HG03442 (cell line): ENCODE results near the gene SLC8A1.
A peak's percentile ranks its signal among the peaks of the same experiment; 100 is the strongest.

Experiments used
- ATAC-seq: cut with Tn5 transposase; IDR thresholded peaks from one replicate; pipeline ENCODE4 v1.9.1; 2021; ENCODE audit warnings: mild to moderate bottlenecking, moderate library complexity; ENCODE audit not compliant: unreplicated experiment

The SLC8A1 gene

DNA sequence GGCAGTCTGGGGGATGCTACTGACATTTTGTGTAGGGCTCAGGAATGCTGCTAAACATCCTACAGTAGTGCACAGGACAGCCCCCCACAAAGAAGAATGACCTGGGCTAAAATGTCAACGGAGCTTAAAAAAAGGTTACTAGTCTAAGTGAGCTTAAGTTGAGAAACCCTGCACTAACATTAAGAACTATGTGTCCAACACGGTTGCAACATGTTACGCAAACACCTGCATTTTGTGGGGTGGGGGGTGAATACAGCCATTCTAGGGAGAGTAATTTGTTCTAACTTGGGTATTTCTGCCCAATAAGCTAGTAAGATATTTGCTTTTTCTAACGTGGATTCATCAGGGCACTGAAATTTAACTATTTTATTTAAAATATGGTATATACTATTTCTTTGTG lies 57.9 kb downstream of the SLC8A1 start:
- no peak for ATAC-seq

DNA sequence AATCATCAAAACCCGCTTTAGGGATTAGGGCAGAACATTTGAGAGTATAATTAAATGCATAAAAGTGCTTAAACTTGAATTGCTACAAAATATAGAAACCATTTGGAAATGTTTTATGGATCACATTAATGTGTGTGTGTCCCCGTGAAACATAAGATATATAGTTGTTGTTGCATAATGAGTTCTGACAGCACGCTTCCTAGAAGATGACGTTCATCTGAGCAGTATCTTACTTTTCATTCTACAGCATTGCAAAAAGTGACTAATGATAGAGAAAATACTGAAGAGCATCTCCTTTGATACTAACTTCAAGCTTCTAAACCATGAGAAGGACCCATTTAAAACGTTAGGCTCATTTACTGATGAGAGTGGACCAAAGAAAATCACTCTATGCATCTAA lies 63.7 kb downstream of the SLC8A1 start:
- ATAC-seq, result no peak

DNA sequence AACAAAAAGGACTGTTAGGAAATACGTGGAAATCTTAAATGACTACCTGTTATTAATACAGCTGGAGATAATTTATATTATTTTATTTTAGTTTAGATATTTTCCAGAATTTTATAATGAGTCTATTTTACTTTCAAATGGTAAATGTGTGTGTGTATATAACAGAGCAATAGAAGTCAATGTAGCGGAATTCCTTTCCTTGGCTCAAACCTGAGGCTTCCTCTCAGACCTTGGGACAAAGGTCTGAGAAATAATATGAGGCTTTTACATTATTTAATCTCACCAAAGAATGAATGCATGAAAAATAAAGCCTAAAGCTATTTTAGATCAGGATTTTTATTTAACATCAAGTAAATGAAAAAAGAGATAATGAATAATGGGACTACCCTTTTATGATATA lies 65.7 kb downstream of the SLC8A1 start:
- ATAC-seq, result no peak

DNA sequence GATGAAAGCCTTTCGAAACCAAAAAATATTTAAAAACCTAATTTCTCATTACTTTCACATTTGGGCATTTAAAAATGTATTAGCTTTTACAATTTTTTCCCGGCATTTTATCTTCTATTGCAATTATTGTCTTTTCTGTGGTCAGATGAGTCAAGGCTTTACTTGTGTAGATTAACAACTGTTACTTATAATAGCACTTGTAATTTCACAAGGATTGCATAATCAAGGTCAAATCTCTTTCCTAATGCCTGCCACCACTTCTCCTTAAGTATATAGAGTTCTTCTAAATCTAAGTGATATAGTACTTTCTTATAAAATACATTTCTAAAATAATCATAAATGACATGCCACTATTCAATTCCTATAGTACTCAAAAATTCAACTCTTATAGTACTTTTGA lies 67.2 kb downstream of the SLC8A1 start:
- no peak for ATAC-seq

DNA sequence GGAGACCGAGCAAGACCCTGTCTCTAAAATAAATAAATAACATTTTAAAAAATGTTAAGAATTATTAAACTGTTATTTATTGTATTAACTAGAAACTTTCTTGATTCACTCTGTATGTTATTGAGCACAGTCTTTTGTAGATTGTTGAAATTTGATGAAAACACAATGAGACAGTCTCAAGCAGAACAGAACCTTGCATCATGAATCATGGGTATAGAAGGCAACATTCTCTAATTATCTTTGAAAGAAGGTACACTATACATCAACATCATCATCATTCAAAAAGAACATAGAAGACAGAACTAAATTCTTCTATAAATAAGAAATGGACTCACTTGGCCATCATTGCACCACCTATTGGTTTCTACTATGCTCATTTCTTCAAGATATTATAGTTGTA lies 67.7 kb downstream of the SLC8A1 start:
- no peak for ATAC-seq

DNA sequence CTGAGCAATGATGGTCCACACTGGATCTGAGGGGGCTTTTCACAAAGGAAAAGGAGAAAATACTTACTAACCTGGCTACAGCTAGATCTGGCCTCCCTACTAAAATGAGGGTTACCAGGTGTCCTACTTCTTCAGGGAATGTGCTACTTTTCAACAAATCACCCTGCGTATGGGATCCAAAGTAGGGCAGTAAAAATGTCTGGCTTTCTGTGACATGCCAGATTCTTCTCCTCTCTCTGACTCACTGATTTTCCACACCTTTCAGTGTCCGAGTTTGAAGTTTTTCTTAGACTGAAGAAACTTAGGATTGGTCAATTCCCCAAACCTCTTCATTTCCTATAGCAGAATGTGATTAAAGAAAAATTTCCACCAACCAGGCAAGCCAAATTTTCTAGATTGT lies 71.2 kb downstream of the SLC8A1 start:
- ATAC-seq, result no peak

DNA sequence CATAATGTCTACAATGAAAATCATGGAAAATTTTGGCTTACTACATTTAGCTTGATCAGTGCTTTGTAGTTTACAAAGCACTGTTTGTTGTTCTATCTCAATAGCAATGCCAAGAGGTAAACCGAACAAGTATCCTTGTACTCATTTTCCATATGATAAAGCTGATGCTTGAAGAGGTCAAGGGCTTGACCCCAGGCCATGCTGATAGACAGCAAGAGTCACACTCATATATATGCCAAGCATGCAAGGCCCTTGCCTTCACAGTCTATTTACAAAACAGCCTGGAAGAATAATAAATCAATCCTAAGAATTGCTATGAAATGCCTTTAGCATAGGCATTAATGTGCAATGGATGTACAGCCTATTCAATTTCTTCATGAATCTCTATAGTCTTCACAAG lies 71.8 kb downstream of the SLC8A1 start:
- no peak for ATAC-seq

DNA sequence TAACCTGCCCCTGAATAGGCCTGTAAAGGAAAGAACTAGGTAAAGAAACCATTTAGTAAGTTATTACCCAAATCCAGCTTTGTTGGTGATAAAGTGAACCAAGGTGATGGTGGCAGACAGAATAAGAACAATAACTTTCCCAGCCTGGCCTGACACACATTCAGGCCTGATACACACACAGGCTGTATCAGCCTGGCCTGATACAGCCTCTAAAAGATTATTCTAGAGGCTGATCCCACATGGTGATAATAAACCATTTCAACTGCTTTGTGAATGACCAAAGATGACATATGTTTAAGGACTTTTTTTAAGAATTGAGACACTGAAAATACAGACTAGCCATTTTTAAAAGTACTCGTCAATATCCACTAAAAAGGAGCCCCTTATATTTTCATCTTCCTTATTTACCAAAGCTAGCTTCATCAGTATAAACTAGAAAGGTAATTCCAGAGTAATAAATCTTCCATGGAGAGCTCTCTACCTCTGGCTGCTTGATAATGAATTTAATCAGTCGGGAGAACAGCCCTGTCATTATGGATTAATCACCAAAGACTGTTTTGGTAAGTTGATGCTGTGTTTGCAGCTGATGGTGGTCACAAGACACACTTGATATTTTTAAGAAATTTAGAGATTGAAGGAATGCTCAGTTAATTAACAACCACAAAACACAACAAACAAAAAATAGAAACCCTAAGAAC lies 77.2 kb downstream of the SLC8A1 start:
- ATAC-seq, result no peak

DNA sequence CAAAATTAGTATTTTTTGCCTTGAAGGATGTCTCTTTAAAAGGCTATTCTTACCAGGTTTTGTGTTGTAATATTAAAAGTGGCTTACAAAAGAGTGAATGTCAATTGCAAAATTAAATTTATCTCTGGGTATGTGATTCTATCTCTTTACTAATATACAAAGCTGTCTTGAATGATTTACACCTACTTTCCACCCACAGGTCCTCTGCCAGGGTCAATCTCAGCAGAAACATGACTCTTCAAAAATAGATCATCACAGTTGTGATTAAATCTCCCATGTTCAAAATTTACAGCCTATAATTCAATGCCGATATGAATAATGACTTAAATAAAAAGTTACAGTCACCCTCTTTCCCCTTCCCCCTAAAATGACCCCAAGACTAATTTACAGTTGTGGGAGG lies 78.8 kb downstream of the SLC8A1 start:
- no peak for ATAC-seq

DNA sequence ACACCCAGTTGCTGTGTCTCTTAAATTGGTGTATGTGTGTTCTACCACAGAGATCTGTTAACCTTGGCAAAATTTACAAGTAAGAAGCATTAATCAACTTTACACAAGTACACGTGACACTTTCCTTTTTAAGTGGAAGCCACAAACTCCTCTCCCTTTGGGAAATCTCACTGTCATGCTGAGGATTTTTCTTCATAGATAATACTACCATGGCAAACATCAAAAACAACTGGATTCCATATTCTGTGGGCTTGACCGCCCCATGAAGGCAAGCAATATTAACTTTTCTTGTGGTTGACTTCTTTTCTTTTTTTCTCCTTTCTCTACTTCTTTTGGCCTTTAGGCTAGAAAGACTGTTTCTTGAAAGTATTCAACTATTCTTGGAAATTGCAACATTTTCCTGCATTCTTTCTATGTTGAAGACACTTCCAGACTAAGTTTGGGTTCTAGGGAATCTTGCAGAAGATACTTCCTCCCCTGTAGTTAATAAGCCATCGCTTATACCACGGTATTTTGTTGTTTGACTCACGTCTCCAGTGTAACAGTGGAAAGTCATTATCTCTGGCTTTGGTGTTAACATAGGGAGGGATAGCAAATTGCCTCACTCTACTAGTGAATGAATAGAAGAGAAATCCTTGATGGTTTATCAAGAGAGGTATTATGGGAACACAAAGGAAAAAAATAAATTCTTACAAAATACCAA lies 79.5 kb downstream of the SLC8A1 start:
- no peak for ATAC-seq

DNA sequence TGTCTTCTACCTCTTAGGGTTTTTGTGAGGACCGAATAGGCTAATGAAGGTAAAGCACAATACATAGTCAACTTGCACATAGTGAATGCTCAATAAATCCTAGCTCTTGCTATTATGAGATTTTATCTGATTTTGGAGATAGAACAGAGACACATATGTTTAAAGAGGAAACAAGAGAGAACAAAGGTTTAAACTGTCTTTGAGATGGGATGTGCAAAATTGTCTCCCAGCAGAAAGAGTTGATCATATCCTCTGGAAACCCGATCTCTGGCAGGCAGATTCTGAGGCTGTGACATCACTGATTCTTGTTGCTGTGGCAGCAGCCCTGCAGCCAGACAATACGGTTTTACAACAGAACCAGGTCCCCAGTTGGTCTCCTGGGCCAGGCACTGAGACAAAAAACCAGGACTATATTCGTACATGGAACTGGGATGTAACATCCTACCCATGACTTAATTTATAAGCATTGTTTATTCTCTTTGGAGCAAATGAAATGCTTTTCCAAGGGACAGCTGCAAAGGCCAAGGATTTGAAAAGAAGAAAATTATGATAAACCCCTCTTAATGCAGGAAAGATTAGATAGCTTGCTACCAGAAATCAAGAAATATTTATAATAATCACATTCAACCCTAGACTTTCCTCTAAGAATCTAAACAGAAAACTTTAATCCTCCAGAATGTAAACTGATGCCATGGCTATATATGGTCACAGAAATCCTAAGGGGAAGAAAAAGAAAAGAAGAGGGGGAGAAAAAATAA lies 80.2 kb downstream of the SLC8A1 start:
- ATAC-seq, result no peak

DNA sequence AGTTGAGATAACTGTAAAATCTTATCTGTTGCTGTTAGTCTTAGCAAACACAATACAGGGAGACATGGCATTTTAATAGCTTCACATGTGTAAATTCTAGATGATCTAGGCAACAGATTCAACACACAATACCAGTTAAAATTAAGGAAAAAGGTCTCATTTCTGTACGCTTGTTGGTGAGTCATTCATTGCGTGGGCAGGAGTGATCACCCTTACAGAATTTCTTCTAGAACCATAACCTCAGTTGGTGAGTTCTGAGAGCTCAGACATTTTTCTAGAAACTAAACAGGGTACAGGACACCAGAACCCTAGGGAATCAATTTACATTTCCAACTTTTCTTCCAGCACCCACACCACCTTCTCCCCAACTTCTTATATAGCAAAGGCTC lies 81.9 kb downstream of the SLC8A1 start:
- ATAC-seq, result no peak

DNA sequence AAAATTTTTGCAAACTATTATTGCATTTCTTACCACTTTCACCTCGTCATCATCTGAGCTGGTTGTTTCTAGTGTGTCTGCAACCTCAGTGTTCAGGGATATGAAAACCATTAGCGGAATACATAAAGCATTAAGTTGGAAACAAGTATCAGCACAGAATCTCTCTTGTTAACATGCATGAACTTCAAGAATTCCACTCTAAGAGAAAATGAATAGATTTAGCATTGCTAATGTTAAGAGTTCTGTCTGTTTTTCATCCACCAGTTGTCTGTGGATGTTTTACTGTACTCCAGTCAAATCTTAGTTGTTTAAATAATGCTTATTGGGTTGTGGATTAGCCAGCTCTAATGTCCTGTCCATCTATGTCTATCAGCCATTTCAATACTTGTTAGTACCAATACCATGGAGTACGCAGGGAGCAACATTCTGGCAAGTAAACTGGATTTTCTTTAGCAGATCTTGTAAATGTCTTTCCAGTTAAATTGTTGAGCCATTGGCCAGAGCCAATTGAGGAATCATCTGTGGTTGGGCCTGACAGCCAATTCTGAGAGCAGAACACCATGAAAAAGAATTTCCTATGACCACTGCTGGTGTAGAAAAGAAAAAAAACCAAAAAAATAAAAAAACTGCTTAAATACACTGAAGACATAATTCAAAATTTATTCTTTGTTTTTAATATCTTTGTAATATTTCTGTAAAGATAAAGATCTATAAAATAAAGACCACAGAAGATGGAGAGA lies 82.5 kb downstream of the SLC8A1 start:
- no peak for ATAC-seq

DNA sequence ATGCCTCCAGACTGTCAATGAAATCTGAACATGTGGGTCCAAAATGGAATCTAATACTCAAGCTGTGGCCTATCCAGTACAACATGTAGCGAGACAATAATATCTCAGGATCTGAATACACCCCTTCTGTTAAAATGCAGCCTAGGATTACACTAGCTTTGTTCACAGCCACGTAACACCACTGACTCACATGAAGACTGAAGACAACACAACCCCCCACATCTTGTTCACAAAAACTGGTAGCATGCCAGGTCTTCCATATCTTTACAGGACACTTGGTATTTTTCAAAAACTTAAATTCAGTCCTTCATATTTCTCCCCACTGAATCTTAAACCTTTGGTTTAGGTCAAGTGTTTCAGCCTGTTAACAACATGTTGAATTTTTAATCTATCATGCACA lies 84.2 kb downstream of the SLC8A1 start:
- ATAC-seq, result no peak

DNA sequence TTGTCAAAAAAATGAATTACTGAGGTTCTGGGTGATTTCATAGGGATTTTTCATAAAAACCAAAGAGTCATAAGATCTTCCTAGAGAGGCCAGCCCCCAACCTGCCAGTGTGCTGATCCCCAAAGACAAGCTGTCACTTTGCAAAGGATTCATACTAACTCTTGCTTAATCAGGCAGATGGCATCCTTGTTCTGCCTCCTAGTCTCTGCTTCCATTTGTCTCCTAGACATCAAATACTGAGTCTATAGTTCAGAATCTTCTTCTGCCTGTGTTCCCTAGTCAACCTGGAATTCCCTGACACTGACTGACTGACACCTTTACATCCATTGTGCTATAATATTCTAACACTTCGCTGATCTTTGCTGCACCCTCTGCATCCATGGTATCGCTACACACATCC lies 84.9 kb downstream of the SLC8A1 start:
- ATAC-seq, result no peak

DNA sequence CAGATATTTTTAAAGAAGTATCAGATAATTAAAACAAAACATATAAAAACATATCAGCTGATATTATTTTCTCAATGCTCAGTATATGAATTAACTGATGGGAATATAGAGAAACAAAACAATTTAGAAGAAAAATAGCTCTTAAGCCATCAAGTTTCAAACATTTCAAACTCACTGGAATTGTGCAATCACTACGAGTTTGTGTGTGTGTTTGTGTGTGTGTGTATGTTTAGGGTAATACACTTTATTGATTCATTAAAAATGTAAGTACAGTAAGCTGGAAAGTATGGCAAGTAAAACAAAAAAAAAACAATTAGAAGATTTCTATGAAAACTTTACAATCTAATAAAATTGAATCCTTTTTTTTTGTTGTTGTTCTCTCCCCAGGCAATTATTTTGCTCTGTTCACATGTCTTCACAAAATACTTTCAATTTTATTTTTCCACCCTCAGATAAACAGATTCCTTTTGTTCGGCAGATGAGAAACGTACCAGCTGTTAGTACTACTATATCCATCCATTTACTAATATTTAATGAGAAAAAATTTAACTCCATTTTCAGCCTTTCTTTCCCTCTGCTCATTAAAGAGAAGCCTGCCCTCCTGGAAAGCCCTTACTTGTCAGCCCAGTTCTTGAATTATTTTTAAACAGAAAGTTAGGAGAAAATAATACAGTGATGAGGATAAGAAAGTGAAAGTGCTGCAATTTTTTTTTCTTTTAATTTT lies 87.6 kb downstream of the SLC8A1 start:
- no peak for ATAC-seq

DNA sequence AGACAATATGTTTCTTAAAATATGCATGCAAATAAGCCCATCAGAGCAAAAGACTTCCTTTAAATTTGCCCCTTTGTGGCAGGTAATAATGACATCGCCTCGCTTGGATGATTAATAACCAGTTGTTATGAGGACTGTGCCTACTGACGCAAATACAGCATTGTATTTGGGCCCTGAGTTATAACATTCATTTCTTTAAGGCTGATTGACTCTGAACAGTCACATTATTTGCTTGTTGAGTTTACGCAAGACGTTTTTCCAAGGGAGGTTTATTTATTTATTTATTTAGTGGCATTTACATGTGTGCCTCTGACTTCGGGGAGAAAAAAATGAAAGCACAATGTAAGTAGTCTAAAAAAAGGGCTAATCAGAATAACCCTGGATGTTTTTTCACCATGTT lies 88.3 kb downstream of the SLC8A1 start:
- ATAC-seq, result no peak

DNA sequence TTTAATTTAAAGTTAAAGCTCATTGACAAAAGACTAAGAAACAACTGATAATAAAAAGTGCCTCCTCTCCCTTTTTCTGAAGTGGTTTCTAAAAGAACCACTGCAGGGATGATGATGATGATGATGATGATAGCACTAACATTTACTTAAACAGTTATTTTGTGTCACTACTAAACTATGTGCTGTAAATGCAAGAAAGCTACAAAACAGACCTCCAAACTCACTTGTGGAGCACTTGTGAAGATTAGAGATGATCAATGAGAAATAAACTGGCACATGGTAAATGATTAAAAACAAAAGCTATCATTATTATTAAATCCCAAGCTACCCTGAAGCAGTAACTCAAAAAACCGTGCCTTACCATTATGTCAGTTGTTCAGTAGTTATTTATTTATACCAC lies 88.7 kb downstream of the SLC8A1 start:
- ATAC-seq, result no peak

DNA sequence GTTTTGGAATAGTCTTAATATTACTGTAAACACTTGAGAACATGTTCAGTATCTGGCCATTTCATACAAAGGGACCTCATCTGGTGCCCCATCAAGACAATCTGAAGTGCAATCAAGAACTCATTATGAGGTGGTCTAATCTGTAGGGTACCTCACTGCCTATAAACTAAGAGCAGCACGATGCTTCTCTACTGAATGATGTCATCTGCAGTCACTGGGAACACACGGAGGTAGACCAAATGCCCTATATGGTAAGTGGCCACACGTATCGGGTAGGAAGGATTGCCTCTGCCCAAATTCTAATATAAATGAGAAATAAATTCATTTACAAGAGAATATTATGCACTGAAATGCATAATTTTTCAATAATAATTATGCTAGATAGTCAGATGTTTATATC lies 90.4 kb downstream of the SLC8A1 start:
- ATAC-seq, result no peak

DNA sequence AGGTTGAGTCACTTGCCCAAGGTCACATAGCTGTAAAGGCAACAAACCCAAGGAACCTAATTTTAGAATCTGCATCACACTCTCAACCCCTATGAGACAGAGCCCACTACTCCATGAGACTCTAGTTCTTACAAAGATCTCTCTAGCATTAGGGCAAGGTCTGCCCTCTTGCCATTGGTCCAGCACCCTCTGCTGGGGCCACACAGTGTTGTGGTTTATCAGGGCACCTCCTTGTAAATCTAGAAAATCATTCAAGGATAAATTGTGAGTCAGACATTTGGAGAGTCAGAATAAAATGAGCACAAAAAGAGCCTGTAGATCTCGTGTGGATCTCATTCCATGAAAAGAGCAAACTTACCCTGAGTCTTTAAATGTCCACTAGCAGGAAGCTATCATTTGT lies 91.2 kb downstream of the SLC8A1 start:
- peak; percentile 48 for ATAC-seq

DNA sequence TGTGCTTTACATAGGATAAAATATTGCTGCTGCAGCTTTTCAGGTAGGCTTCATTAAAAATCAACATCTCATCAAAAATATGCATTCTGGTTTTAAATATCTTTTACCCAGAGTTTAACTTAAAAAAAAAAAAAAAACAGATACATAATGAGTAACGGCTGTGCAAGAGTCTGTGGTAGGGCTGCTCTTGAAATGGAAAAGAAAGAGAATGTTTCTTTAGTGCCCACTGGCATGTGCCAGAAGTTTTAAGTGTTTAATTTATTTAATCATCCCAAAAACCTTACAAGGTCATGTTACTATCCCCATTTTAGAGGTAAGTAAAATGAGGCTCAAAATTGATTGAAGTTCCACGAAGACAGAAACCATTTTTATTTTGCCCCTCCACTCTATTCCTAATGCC lies 92.1 kb downstream of the SLC8A1 start:
- no peak for ATAC-seq
